ENCODE results near the gene ADAMTS5. TPM values are rescaled to one million over a fixed set of nuclear protein-coding genes. Genes with fewer than 3 reads are reported as not detected.

Gene ADAMTS5
- total RNA-seq, 1 donor from 2014 or later: 30.4 TPM

- peaks cover 8% of the 10 kb centered on the region for H3K27me3 Mint-ChIP-seq (ENCODE audit: low read depth)
- H3K4me3 Mint-ChIP-seq (ENCODE audit: unreplicated experiment): no peak overlapping the region
Observed at GRCh38 chr21:26973226-26973625, 6.3 kb upstream of the ADAMTS5 start.

GRCh38 chr21:26972192-26972591 is 5.3 kb upstream of the ADAMTS5 start:
- Mint-ChIP-seq H3K9me3 (ENCODE audit: low read depth) (no peaks in the 10 kb centered on the region), H3K27me3 (ENCODE audit: low read depth) (peaks cover 12% of the 10 kb centered on the region), H3K27ac (ENCODE audit: unreplicated experiment) (no peak overlapping the region), H3K4me1 (ENCODE audit: low read depth) (peaks cover 15% of the 10 kb centered on the region), H3K36me3 (ENCODE audit: low read depth) (no peaks in the 10 kb centered on the region), H3K4me3 (ENCODE audit: unreplicated experiment) (no peak overlapping the region)
- TF ChIP-seq, protein P1, sequence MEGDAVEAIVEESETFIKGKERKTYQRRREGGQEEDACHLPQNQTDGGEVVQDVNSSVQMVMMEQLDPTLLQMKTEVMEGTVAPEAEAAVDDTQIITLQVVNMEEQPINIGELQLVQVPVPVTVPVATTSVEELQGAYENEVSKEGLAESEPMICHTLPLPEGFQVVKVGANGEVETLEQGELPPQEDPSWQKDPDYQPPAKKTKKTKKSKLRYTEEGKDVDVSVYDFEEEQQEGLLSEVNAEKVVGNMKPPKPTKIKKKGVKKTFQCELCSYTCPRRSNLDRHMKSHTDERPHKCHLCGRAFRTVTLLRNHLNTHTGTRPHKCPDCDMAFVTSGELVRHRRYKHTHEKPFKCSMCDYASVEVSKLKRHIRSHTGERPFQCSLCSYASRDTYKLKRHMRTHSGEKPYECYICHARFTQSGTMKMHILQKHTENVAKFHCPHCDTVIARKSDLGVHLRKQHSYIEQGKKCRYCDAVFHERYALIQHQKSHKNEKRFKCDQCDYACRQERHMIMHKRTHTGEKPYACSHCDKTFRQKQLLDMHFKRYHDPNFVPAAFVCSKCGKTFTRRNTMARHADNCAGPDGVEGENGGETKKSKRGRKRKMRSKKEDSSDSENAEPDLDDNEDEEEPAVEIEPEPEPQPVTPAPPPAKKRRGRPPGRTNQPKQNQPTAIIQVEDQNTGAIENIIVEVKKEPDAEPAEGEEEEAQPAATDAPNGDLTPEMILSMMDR (IDR thresholded peaks at IDR 0.05): no peak
- DNase-seq (ENCODE audit: low spot score): no peak

More at GRCh38 chr21:26973226-26973625, 6.3 kb upstream of the ADAMTS5 start:
- TF ChIP-seq, protein P1 (IDR thresholded peaks at IDR 0.05): no peak
- H3K9me3 Mint-ChIP-seq (ENCODE audit: low read depth): peaks cover 4% of the 10 kb centered on the region
- H3K4me1 Mint-ChIP-seq (ENCODE audit: low read depth): peaks cover 16% of the 10 kb centered on the region
- no peaks in the 10 kb centered on the region for H3K36me3 Mint-ChIP-seq (ENCODE audit: low read depth)
- H3K27ac Mint-ChIP-seq (ENCODE audit: unreplicated experiment): no peak overlapping the region
- DNase-seq (ENCODE audit: low spot score): no peak

DNA sequence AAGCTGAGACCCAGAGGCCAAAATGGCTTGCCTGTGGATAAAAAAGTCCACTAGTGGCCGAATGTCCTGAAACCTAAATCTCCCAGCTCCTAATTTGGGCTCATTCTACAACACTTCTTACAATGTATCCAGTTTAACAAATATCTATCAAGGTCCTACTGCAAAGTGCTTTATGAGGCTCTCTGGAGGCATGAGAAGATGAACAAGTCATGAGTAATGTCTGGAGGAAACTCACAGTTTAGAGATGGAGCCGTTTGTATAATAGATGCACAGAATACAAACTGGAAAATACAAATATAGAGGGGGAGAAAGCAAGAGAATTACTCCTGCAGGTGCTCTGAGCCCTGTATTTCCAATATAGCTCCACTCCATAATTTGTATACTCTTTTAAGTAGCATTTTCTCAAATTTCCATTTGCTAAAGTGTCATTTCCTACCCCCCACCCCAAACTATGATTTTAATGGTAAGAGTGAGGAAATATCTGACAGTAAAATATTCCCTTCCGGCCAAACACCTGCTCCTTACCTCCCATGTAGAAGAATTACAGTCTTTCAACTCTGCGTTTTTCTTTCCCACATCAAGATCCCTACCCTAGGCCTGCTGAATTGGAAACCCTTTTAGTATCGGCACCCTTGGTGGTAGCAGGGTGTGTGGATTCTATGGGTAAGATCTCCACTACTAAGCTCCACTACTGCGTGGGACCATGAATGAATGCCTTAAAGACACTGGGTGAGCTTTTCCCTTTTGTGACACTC is 3.3 kb upstream of the ADAMTS5 start:
- H3K9me3 Mint-ChIP-seq (ENCODE audit: low read depth): no peaks in the 10 kb centered on the region

GRCh38 chr21:26966649-26967061 is 233 bp downstream of the ADAMTS5 start:
- peaks cover 6% of the 10 kb centered on the region for H3K36me3 Mint-ChIP-seq (ENCODE audit: low read depth)
- TF ChIP-seq, protein P1 (IDR thresholded peaks at IDR 0.05): no peak
- no peak for DNase-seq (ENCODE audit: low spot score)
- H3K27me3 Mint-ChIP-seq (ENCODE audit: low read depth): peaks cover 8% of the 10 kb centered on the region
- peak overlapping the region; percentile 95 for H3K4me3 Mint-ChIP-seq (ENCODE audit: unreplicated experiment)
- H3K9me3 Mint-ChIP-seq (ENCODE audit: low read depth): no peaks in the 10 kb centered on the region
- peaks cover 34% of the 10 kb centered on the region for H3K4me1 Mint-ChIP-seq (ENCODE audit: low read depth)
- H3K27ac Mint-ChIP-seq (ENCODE audit: unreplicated experiment): peak overlapping the region; percentile 96

More for the DNA sequence above, 3.3 kb upstream of the ADAMTS5 start:
- no peak overlapping the region for H3K4me3 Mint-ChIP-seq (ENCODE audit: unreplicated experiment)
- H3K4me1 Mint-ChIP-seq (ENCODE audit: low read depth): peaks cover 26% of the 10 kb centered on the region
- peaks cover 10% of the 10 kb centered on the region for H3K27me3 Mint-ChIP-seq (ENCODE audit: low read depth)
- H3K27ac Mint-ChIP-seq (ENCODE audit: unreplicated experiment): no peak overlapping the region
- TF ChIP-seq, protein P1 (IDR thresholded peaks at IDR 0.05): no peak
- H3K36me3 Mint-ChIP-seq (ENCODE audit: low read depth): no peaks in the 10 kb centered on the region
- DNase-seq (ENCODE audit: low spot score): no peak

- no peaks in the 10 kb centered on the region for H3K9me3 Mint-ChIP-seq (ENCODE audit: low read depth)
- H3K4me1 Mint-ChIP-seq (ENCODE audit: low read depth): peaks cover 34% of the 10 kb centered on the region
- TF ChIP-seq, protein P1 (IDR thresholded peaks at IDR 0.05): no peak
- peak overlapping the region; percentile 95 for H3K4me3 Mint-ChIP-seq (ENCODE audit: unreplicated experiment)
- H3K27me3 Mint-ChIP-seq (ENCODE audit: low read depth): peaks cover 8% of the 10 kb centered on the region
- H3K27ac Mint-ChIP-seq (ENCODE audit: unreplicated experiment): peak overlapping the region; percentile 96
- no peak for DNase-seq (ENCODE audit: low spot score)
- H3K36me3 Mint-ChIP-seq (ENCODE audit: low read depth): peaks cover 7% of the 10 kb centered on the region
Observed at GRCh38 chr21:26965907-26966581, 844 bp downstream of the ADAMTS5 start.

Measured in chondrocyte (in vitro differentiated cells).